RWPE2 (cell line): Measurements from ENCODE around the gene ETFB.
"Not testable (repeated sequence)": the region's sequence is repeated elsewhere in the genome, so short reads cannot be mapped to it uniquely, and the experiment has no call there.

Source experiments
- ATAC-seq: fragments of 200-7000 bp; cut with Tn5 transposase; 3 replicates; pipeline ENCODE4 v1.9.1; 2021; ENCODE audit warnings: low read depth
- DNase-seq: peaks from one replicate; pipeline ENCODE4 v3.0.0-alpha.2; 2020; ENCODE audit warnings: low spot score
- H3K27ac ChIP-seq: fragments of 450-650 bp; 2 replicates; pipeline ENCODE4 v1.5.1; 2017; ENCODE audit warnings: mild to moderate bottlenecking; ENCODE audit not compliant: poor library complexity, severe bottlenecking
- H3K27me3 ChIP-seq: fragments of 250-450 bp; sonication (Bioruptor Pico); 2 replicates; pipeline ENCODE4 v1.5.1; 2021; ENCODE audit warnings: mild to moderate bottlenecking, moderate library complexity; ENCODE audit not compliant: insufficient read depth, poor library complexity, severe bottlenecking
- H3K36me3 ChIP-seq: fragments of 250-450 bp; sonication (Bioruptor Pico); 2 replicates; pipeline ENCODE4 v1.5.1; 2020; ENCODE audit warnings: low read depth, mild to moderate bottlenecking, moderate library complexity
- H3K4me1 ChIP-seq: fragments of 250-450 bp; sonication (Bioruptor Pico); 2 replicates; pipeline ENCODE4 v1.5.1; 2021; ENCODE audit warnings: mild to moderate bottlenecking, moderate library complexity; ENCODE audit not compliant: insufficient read depth, poor library complexity, severe bottlenecking
- H3K4me3 ChIP-seq: fragments of 250-450 bp; sonication (Bioruptor Pico); 2 replicates; pipeline ENCODE4 v1.5.1; 2021; ENCODE audit warnings: mild to moderate bottlenecking, moderate library complexity; ENCODE audit not compliant: severe bottlenecking
- H3K9me3 ChIP-seq: fragments of 250-450 bp; sonication (Bioruptor Pico); 2 replicates; pipeline ENCODE4 v1.5.1; 2021; ENCODE audit warnings: mild to moderate bottlenecking, moderate library complexity; ENCODE audit not compliant: severe bottlenecking
- TF ChIP-seq, protein P1 (sequence below): fragments of 450-650 bp; IDR thresholded peaks from one replicate; pipeline ENCODE4 v1.5.1; 2017; ENCODE audit warnings: mild to moderate bottlenecking, moderate library complexity; ENCODE audit not compliant: poor library complexity, severe bottlenecking

Gene ETFB

DNA sequence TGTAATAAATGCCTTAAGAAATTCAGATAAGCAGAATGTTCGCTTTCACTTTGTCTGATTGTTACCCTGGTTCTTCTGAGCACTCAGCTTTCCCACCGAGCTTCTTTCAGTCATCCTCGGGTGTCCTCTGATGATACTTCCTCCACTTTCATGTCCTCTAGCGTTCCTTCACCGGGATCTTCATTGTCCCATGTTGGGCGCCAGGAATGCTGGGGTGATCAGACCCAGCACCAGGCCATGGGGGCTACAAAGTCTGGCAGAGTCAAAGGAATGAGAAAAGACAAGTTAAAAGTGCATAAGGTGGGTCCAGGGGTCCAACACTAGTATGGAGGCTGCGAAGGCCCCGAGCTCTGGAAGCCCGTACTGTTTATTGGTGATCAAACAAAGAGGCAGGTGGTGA is 35.9 kb upstream of the ETFB start:
- Histone ChIP-seq H3K9me3 (no peaks in the 10 kb centered on the region), H3K4me1 (no peaks in the 10 kb centered on the region), H3K4me3 (no peak overlapping the region), H3K27me3 (no peaks in the 10 kb centered on the region), H3K27ac (no peak overlapping the region), H3K36me3 (no peaks in the 10 kb centered on the region)
- ATAC-seq (no peak), DNase-seq (no peak)
- TF ChIP-seq, protein P1, sequence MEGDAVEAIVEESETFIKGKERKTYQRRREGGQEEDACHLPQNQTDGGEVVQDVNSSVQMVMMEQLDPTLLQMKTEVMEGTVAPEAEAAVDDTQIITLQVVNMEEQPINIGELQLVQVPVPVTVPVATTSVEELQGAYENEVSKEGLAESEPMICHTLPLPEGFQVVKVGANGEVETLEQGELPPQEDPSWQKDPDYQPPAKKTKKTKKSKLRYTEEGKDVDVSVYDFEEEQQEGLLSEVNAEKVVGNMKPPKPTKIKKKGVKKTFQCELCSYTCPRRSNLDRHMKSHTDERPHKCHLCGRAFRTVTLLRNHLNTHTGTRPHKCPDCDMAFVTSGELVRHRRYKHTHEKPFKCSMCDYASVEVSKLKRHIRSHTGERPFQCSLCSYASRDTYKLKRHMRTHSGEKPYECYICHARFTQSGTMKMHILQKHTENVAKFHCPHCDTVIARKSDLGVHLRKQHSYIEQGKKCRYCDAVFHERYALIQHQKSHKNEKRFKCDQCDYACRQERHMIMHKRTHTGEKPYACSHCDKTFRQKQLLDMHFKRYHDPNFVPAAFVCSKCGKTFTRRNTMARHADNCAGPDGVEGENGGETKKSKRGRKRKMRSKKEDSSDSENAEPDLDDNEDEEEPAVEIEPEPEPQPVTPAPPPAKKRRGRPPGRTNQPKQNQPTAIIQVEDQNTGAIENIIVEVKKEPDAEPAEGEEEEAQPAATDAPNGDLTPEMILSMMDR, result no peak

DNA sequence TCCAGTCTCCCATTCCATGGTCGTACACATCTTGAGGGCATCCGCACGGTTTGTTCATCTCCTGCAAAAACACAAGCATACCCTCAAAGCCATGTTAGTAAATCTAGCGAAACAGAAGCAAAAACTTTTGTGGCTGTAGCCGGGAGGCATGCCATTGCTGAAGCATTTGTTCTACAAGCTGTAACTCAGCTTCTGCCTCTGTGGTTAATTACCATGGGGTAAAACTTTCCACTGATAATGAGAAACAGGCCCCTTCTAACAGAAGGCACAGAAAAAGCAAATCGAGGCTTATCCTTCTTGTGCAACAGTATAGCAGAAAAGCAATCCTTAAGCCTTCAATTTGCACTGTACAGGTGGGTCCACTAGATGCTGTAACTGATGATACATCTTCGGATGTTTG is 33.7 kb upstream of the ETFB start:
- not testable (repeated sequence) for H3K9me3 ChIP-seq, DNase-seq, H3K4me3 ChIP-seq, H3K4me1 ChIP-seq, H3K27me3 ChIP-seq, H3K36me3 ChIP-seq, ATAC-seq, H3K27ac ChIP-seq

DNA sequence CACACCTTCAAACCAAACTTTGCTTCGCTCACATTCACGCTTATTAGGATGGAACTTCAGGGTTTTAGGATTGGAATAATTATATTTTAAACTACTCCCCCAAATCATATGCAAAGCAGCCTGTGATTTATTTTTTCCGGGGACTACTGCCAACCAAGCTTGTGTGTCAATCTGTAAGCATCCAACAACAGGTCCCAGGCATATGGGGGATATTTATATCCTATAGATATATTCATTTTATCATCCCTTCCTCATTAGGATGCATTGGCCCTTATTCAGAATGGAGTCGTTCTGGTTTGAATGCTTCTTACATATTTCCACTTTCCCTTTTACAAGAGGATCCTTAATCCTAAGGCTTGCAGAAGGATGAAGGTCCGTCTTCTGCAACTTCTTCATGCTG is 33.0 kb upstream of the ETFB start:
- H3K4me1 ChIP-seq, result peaks cover 3% of the 10 kb centered on the region
- TF ChIP-seq, protein P1, result no peak
- H3K27ac ChIP-seq, result no peak overlapping the region
- H3K36me3 ChIP-seq, result no peaks in the 10 kb centered on the region
- no peak overlapping the region for H3K4me3 ChIP-seq
- H3K9me3 ChIP-seq, result no peaks in the 10 kb centered on the region
- H3K27me3 ChIP-seq, result no peaks in the 10 kb centered on the region
- DNase-seq (no peak), ATAC-seq (no peak)

DNA sequence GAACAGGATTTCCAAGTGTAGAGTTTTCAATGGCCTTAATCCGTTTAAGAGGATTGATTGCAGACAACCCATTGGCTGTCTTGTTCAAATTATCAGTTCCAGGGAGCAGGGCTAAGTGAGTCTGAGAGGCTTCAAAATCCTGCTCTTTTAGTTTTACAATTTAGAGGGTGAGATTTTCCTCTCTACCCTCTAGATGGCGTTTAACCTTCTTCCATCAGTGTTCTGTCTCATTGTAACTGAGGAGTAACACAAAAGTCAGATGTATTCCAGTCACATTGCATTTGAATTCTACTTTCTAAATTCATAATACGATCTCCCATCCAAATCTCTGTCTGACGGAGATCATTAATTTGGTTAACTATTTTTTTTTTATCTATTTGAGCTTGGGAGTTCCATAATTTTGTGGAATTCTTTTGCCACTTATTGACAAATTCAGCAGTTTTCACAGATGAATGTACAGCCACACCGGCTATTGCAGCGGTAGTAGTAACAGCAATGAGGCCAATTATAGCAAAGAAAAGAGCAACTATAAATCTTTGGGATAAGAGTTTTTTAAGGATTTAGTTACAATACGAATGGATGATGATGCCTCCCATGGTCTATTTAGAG is 32.0 kb upstream of the ETFB start:
- Histone ChIP-seq H3K36me3 (no peaks in the 10 kb centered on the region), H3K27ac (no peak overlapping the region), H3K27me3 (no peaks in the 10 kb centered on the region), H3K4me1 (peaks cover 7% of the 10 kb centered on the region), H3K9me3 (no peaks in the 10 kb centered on the region), H3K4me3 (no peak overlapping the region)
- TF ChIP-seq, protein P1, result peak; percentile 76
- no peak for ATAC-seq
- DNase-seq, result no peak

DNA sequence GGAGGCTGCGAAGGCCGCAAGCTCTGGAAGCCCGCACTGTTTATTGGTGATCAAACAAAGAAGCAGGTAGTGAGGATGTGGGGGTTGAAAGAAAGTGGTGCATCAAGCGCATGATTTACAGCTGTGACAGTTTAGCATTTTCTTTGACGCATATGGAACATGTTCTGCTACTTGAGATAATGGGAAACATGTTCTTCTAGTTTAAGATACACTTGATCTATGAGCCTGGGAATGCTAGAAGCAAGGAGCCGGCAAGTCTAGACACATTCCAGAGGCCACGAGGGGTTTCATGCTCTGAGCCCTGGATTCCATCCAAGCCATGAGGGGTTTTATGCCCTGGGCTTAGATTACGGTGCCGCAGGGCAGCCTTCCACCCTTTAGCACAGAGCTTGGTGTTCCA is 31.3 kb upstream of the ETFB start:
- H3K27ac ChIP-seq, H3K27me3 ChIP-seq, H3K4me3 ChIP-seq, H3K9me3 ChIP-seq, ATAC-seq, DNase-seq, H3K4me1 ChIP-seq, H3K36me3 ChIP-seq: not testable (repeated sequence)

DNA sequence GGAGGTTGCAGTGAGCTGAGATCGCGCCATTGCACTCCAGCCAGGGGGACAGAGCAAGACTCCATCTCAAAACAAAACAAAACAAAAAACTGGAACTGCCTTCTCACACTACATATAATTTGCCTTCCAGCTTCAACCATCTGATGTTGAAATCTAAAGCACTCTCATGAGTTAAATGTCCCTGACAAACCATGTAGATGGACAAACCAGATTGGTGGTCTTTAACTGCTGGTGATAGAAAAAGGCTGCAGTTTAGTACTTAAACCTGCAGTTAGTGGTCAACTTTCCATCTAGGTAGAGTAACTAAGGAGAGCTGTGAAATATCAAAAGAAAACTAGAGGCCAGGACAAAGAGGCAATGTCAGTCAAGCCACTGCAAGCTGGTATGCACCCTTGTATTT is 30.0 kb upstream of the ETFB start:
- H3K36me3 ChIP-seq, result no peaks in the 10 kb centered on the region
- peaks cover 7% of the 10 kb centered on the region for H3K4me1 ChIP-seq
- DNase-seq, result no peak
- H3K9me3 ChIP-seq, result no peaks in the 10 kb centered on the region
- no peak overlapping the region for H3K27ac ChIP-seq
- H3K4me3 ChIP-seq, result no peak overlapping the region
- no peak for ATAC-seq
- no peaks in the 10 kb centered on the region for H3K27me3 ChIP-seq
- TF ChIP-seq, protein P1, result no peak
